Stomach (tissue), 9 donors: ENCODE data around the gene ONECUT3. TPM values are rescaled to one million over a fixed set of nuclear protein-coding genes. Genes with fewer than 3 reads are reported as not detected.
A peak's percentile ranks its signal among the peaks of the same experiment; 100 is the strongest.

Experiments used
- DNase-seq, 2 donors: peaks; one replicate each; pipeline versions ENCODE4 v3.0.0 to v3.0.0-alpha.2; 2013 to 2019
- H3K27ac ChIP-seq, 5 donors: fragments of 200-600 bp in 4 of 5; sonication (generic) in 4 of 5; one replicate each; pipeline ENCODE4 v1.5.1; 2013 to 2019; ENCODE audit warnings: mild to moderate bottlenecking in 1 of 5, moderate library complexity in 1 of 5
- H3K27me3 ChIP-seq, 3 donors: fragments of 200-600 bp; sonication (generic); one replicate each; pipeline ENCODE4 v1.5.1; 2017 to 2019; ENCODE audit warnings: mixed run types in 1 of 3
- H3K36me3 ChIP-seq, 4 donors: fragments of 200-600 bp; sonication (generic); 1 replicate in 3 of 4; 2 replicates in 1 of 4; pipeline ENCODE4 v1.5.1; 2016 to 2019
- H3K4me1 ChIP-seq, 4 donors: fragments of 200-600 bp; sonication (generic); one replicate each; pipeline ENCODE4 v1.5.1; 2016 to 2019
- H3K4me3 ChIP-seq, 4 donors: fragments of 200-600 bp; sonication (generic) in 3 of 4; one replicate each; pipeline ENCODE4 v1.5.1; 2016 to 2019; ENCODE audit warnings: mild to moderate bottlenecking in 1 of 4
- H3K9me3 ChIP-seq, 4 donors: fragments of 200-600 bp; sonication (generic); one replicate each; pipeline ENCODE4 v1.5.1; 2016 to 2019
- CTCF ChIP-seq, 7 experiments: fragments of 450-650 bp in 4 of 7; fragments of 200-600 bp in 3 of 7; sonication (generic) in 3 of 7; IDR thresholded peaks; one replicate each; pipeline ENCODE4 v1.5.1; 2016 to 2019; ENCODE audit warnings: antibody characterized with exemption in 7 of 7, control low read depth in 2 of 7, mild to moderate bottlenecking in 1 of 7
- EP300 ChIP-seq: sonication (generic); formaldehyde crosslinking; IDR thresholded peaks from one replicate; pipeline ENCODE4 v1.6.1; 2017; ENCODE audit warnings: antibody characterized with exemption
- POLR2A ChIP-seq, 4 donors: fragments of 450-650 bp; IDR thresholded peaks; one replicate each; pipeline ENCODE4 v1.6.1; 2016; ENCODE audit warnings: antibody characterized with exemption in 4 of 4, control low read depth in 2 of 4, mild to moderate bottlenecking in 1 of 4, moderate library complexity in 1 of 4
- POLR2AphosphoS5 ChIP-seq, 3 donors: sonication (generic); formaldehyde crosslinking; IDR thresholded peaks; one replicate each; pipeline ENCODE4 v1.6.1; 2016; ENCODE audit warnings: antibody characterized with exemption in 3 of 3
- WGBS, 5 donors: extraction: QIAGEN DNeasy Blood & Tissue Kit in 3 of 5; methylation state at CpG; one replicate each; pipeline versions ENCODE4 v1.1.5 to v1.1.7; 2013 to 2018; 5-methylcytosine and 5-hydroxymethylcytosine counted together
- intact Hi-C: fragments of 100-400 bp; cut with DNase I; formaldehyde crosslinking; loops from one replicate; pipeline ENCODE4 v1.15.1; 2023; ENCODE audit warnings: low total_unique reads
- polyA plus RNA-seq, 3 donors: library from polyadenylated mRNA; stranded (reverse); fragments of 200-250 nt; gene quantifications; one replicate each; pipeline ENCODE4 v1.2.3, GENCODE V29; 2013
- total RNA-seq, 5 donors: library from RNA; depleted of rRNA; stranded (reverse); fragments of >200 nt; gene quantifications; one replicate each; pipeline versions ENCODE4 v1.1.0 to v1.2.3, GENCODE V29; 2014 to 2016
- donor health status: healthy with polysubstance abuse.
- donor health status: Bipolar disorder and iron deficiency.
- donor health status: healthy.

The ONECUT3 gene
- total and polyA plus RNA-seq, 8 donors = 0.13 to 0.37 (median 0.29) TPM; not detected in 5

GRCh38 chr19:1767464-1767933 lies 14.2 kb downstream of the ONECUT3 start:
- WGBS, 5 donors = 1 to 8% (median 4%) methylated on average over 11 to 21 of the region's 21 CpGs
- H3K36me3 ChIP-seq = no peaks in the 10 kb centered on the region
- H3K27ac ChIP-seq = no peak overlapping the region
- peaks cover 7 to 23% (median 21%) of the 10 kb centered on the region in 4 donors for H3K9me3 ChIP-seq
- H3K27me3 ChIP-seq = peaks cover 31 to 100% (median 73%) of the 10 kb centered on the region in 3 donors
- H3K4me3 ChIP-seq = no peak overlapping the region
- peak; percentile 51 to 79 for DNase-seq
- TF ChIP-seq POLR2AphosphoS5 (IDR thresholded peaks at IDR 0.05) (no peak), CTCF (IDR thresholded peaks at IDR 0.05) (peak in 6 of 7 experiments; percentile 8 to 96 (median 88))
- intact Hi-C loops = no loop called here
- peaks cover 0 to 8% (median 3%) of the 10 kb centered on the region in 4 donors for H3K4me1 ChIP-seq

- 13 to 33% (median 29%) methylated on average over 13 of the region's 13 CpGs for WGBS, 5 donors
- Histone ChIP-seq H3K9me3 (peaks cover 7 to 23% (median 21%) of the 10 kb centered on the region in 4 donors), H3K4me3 (no peak overlapping the region), H3K36me3 (no peaks in the 10 kb centered on the region), H3K27ac (no peak overlapping the region), H3K27me3 (peaks cover 31 to 97% (median 67%) of the 10 kb centered on the region in 3 donors), H3K4me1 (peaks cover 0 to 8% (median 3%) of the 10 kb centered on the region in 4 donors)
- intact Hi-C loops = no loop called here
- DNase-seq = no peak
- TF ChIP-seq POLR2AphosphoS5 (IDR thresholded peaks at IDR 0.05) = no peak
- TF ChIP-seq CTCF (IDR thresholded peaks at IDR 0.05) = no peak
Measured at GRCh38 chr19:1768248-1768647, 14.9 kb downstream of the ONECUT3 start.

- DNase-seq = no peak
- Histone ChIP-seq H3K4me1 (peaks cover 0 to 8% (median 3%) of the 10 kb centered on the region in 4 donors), H3K27ac (no peak overlapping the region), H3K9me3 (peaks cover 7 to 23% (median 21%) of the 10 kb centered on the region in 4 donors), H3K4me3 (no peak overlapping the region), H3K36me3 (no peaks in the 10 kb centered on the region), H3K27me3 (peaks cover 36 to 97% (median 67%) of the 10 kb centered on the region in 3 donors)
- no peak for TF ChIP-seq POLR2A (IDR thresholded peaks at IDR 0.05)
- no peak for TF ChIP-seq EP300
- TF ChIP-seq CTCF (IDR thresholded peaks at IDR 0.05) = no peak
- TF ChIP-seq POLR2AphosphoS5 (IDR thresholded peaks at IDR 0.05) = no peak
- WGBS, 5 donors = 65 to 80% (median 72%) methylated on average over 9 of the region's 9 CpGs
- intact Hi-C loops = no loop called here
Measured at GRCh38 chr19:1768918-1769644, 15.8 kb downstream of the ONECUT3 start.

- TF ChIP-seq POLR2A (IDR thresholded peaks at IDR 0.05) = no peak
- TF ChIP-seq CTCF (IDR thresholded peaks at IDR 0.05) = no peak
- TF ChIP-seq EP300 = no peak
- TF ChIP-seq POLR2AphosphoS5 (IDR thresholded peaks at IDR 0.05) = no peak
- intact Hi-C loops = no loop called here
- WGBS, 5 donors = 5 to 26% (median 17%) methylated on average over 12 of the region's 12 CpGs
- H3K4me3 ChIP-seq = no peak overlapping the region
- H3K27ac ChIP-seq = no peak overlapping the region
- peaks cover 0 to 8% (median 3%) of the 10 kb centered on the region in 4 donors for H3K4me1 ChIP-seq
- peaks cover 7 to 23% (median 21%) of the 10 kb centered on the region in 4 donors for H3K9me3 ChIP-seq
- DNase-seq = no peak
- H3K36me3 ChIP-seq = no peaks in the 10 kb centered on the region
- peaks cover 39 to 97% (median 67%) of the 10 kb centered on the region in 3 donors for H3K27me3 ChIP-seq
Measured at GRCh38 chr19:1769645-1769985, 16.3 kb downstream of the ONECUT3 start.
